Measurements from ENCODE around the gene LAMC2.

The LAMC2 gene

DNA sequence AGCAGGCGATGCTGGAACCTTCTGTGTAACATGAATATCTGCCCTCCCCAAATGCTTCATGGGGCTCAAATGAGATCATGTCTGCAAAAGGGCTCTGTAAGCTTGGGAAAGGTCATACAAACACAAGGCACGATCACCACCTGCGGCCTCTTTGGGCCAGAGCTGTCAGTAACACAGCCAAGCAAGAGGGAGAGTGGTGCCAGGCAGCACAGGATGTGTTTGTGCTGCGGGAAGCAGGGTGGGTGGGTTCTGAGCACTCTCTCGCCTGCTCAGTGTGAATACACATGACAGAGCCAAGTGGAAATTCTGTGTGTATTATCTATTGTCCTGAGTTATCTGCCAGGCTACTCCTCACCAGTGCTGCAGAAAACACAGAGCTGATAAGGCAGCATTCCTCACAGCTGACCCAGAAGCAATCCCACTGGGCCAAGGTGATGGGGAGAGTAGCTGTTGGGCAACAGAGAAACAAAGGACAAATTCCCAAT, 101.2 kb downstream of the LAMC2 start:
- no peak for DNase-seq (ENCODE audit: low read depth)

DNA sequence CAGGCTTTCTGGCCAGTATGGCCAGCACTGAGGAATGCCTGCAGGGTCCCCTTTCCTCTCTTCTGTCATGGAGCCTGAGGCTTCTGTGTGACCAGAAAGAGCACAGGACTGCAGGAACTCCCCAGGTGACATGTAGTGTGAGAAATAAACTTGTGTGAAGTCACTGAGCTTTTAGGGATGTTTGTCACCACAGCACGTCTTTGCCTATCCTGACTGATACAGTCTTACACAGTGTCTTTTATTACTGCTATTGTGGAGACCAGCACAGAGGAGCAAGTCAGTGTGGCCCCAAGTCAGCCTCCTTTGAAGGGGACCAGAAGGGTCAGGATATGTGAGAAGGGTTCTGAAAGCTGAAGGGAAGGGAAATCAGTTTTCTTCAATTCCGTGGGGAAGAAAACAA, 102.5 kb downstream of the LAMC2 start:
- no peak for DNase-seq (ENCODE audit: low read depth)

DNA sequence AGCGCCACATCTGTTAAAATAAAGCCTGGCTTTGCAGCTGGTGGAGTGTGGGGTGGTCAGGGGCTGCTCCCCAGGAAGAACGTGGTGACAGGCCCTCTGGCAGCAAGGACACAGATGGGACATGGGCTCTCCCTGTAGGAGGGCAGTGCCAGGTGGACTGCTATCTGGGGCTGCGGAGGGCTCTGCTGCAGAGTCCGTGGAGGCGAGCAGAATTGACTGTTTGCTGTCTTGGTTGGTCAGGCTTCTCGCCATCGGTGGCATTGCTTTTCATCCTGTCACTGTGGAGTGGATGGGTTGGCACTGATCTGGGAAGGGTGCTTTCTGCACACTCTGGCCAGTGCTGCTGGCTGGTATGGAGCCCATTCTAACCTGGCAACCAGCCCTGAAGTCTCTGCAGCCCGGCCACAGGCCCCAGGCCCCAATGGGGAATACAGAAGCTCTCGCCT, 103.0 kb downstream of the LAMC2 start:
- DNase-seq (ENCODE audit: low read depth): no peak

DNA sequence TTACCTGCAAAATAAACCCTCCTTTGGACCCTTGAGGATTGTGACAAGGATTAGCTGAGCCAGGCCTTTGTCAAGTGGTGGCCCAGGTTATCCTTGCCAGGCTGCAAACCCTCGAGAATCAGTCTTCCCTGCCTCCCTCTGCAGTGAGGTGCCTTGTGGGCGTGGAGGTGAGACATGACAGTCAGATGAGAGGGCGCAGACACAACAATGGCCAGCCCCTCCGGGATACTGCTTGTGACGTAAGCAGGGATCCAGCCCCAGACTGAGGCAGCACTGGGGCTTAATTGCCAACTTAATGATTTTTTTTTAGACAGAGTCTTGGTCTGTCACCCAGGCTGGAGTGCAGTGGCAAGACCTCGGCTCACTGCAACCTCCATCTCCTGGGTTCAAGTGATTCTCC, 104.6 kb downstream of the LAMC2 start:
- no peak for DNase-seq (ENCODE audit: low read depth)

DNA sequence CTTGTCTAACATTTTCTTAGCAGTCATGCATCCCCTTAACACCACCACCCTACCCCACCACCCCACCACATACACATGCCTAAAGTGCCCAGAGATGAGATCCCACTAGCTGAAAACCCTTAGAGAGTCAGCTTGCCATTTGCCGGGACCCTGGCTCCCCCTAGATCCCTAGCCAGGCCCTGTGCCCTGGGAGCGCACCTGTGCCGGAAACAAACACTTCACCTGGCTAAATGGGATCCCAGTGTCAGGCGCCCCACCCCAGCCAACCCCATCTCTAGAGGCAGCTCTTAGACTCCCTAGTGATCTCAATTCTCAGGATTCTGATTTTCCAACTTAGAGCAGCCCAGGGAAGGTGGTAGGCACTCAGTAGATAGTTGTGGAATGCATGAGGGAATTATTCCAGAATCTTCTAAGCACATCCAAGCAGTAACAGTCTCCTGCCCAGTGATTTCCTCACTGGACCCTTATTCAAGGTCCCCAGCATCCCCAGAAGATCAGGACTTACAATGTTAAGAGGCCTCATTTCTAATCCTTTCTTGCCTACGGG, 105.2 kb downstream of the LAMC2 start:
- no peak for DNase-seq (ENCODE audit: low read depth)

DNA sequence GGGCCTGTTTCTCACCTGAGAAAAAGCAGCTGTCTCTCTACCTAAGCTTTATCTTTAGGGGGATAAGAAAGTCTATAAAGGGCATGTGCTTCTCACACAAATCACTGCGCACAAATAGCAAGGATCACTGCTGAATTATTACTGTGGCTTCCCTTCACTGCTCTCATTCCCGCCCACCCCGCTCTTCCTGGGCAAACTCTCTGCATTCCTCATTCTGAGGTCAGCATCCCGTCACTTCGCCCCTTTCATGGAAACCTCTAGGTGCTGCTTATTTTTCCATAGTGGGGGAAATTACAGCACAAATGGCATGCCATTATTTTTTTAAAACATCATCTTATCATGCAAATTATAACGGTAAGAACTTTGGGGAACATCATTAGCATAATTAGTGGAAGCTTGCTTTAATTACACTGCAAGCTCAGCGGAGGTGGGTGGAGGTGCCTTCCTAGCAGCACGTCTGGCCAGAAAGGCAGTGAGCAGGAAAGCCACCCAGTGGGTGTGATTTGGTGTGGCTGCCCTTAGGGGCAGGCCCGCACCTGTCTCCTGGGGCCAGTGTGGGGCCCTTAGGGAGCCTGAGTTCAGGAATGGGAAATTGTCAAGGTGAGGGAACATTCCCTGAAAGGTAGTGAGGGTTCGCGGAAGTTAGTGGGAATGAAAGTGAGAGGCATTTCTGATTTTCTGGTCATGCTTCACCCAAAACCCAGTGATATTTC, 105.9 kb downstream of the LAMC2 start:
- DNase-seq (ENCODE audit: low read depth): no peak

DNA sequence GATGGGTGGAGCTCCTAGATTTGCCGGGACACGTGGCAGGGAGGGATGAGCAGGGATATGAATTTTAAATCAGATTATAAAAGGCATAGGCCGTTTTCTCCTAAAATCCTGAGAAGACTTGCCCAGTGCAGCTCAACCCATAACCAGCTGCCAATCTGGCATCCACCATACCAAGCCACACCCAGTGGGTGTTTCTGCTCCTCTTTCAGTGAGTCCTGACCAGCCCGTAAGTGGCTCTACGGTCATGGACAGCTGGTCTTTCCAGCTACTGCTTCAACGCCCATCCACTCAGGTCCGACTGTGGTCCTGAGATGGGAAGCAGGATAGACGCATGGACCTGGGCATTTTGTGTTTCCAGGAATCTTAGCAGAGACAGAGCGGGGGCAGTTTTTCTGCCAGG, 107.2 kb downstream of the LAMC2 start:
- DNase-seq (ENCODE audit: low read depth): no peak

DNA sequence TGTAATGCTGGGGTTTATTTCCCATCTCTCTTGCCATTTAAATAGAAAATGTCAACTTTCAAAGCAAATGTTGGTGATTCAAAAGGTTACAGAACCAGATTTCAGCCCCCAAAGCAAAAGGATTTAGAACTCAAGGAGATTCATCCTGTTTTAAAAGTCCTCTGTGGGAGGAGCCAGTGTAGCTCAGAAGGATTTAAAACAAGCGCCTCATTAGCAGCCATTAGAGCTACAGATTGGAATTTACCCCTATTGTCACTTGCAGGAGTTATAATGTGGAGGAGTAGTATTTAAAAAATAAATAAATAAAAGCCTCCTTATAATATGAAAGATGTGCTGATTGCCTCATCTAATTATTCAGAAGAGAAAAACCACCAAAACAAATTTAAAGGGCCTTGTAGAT, 107.8 kb downstream of the LAMC2 start:
- no peak for DNase-seq (ENCODE audit: low read depth)

Data from CMK (cell line).